H9 (cell line): Measurements from ENCODE around the gene NEUROD2. TPM values are rescaled to one million over a fixed set of nuclear protein-coding genes. Genes with fewer than 3 reads are reported as not detected.

Experiments
- DNase-seq: peaks from one replicate; pipeline ENCODE4 v3.0.0-alpha.2; 2017
- H2AFZ ChIP-seq: one replicate; pipeline ENCODE4 v1.6.1; 2013; ENCODE audit warnings: mild to moderate bottlenecking, low read length, control low read depth, moderate library complexity
- H2AK5ac ChIP-seq: 2 replicates; pipeline ENCODE4 v1.6.1; 2013; ENCODE audit warnings: low read length, control low read depth, mixed read lengths; ENCODE audit not compliant: insufficient read length
- H2BK120ac ChIP-seq: one replicate; pipeline ENCODE4 v1.6.1; 2013; ENCODE audit warnings: low read depth, mild to moderate bottlenecking, low read length, control low read depth, inconsistent platforms; ENCODE audit not compliant: poor library complexity, severe bottlenecking
- H2BK12ac ChIP-seq: 2 replicates; pipeline ENCODE4 v1.6.1; 2013; ENCODE audit warnings: low read length, control low read depth, mixed read lengths, low read depth; ENCODE audit not compliant: insufficient read length
- H2BK15ac ChIP-seq: 2 replicates; pipeline ENCODE4 v1.6.1; 2013; ENCODE audit warnings: low read depth, low read length, control low read depth
- H2BK20ac ChIP-seq: one replicate; pipeline ENCODE4 v1.6.1; 2013; ENCODE audit warnings: low read depth, mild to moderate bottlenecking, low read length, control low read depth, inconsistent platforms; ENCODE audit not compliant: poor library complexity, severe bottlenecking
- H2BK5ac ChIP-seq: 2 replicates; pipeline ENCODE4 v1.6.1; 2013; ENCODE audit warnings: low read length, control low read depth, mixed read lengths; ENCODE audit not compliant: insufficient read length
- H3K14ac ChIP-seq: 2 replicates; pipeline ENCODE4 v1.6.1; 2013; ENCODE audit warnings: low read length, control low read depth; ENCODE audit not compliant: insufficient read depth
- H3K18ac ChIP-seq: 2 replicates; pipeline ENCODE4 v1.6.1; 2013; ENCODE audit warnings: low read depth, mild to moderate bottlenecking, mixed read lengths, low read length, control low read depth; ENCODE audit not compliant: insufficient read length
- H3K23ac ChIP-seq: 2 replicates; pipeline ENCODE4 v1.6.1; 2013; ENCODE audit warnings: low read length, control low read depth, mixed read lengths, low read depth; ENCODE audit not compliant: insufficient read length
- H3K23me2 ChIP-seq: 2 replicates; pipeline ENCODE4 v1.6.1; 2013; ENCODE audit warnings: low read depth, mild to moderate bottlenecking, mixed read lengths, low read length, control low read depth; ENCODE audit not compliant: insufficient read length, poor library complexity, severe bottlenecking
- H3K27ac ChIP-seq: 2 replicates; pipeline ENCODE4 v1.5.1; 2013; ENCODE audit warnings: low read length, control low read depth, mixed read lengths, low read depth; ENCODE audit not compliant: insufficient read length
- H3K27me3 ChIP-seq: 2 replicates; pipeline ENCODE4 v1.6.1; 2013; ENCODE audit warnings: low read length, control low read depth, inconsistent platforms; ENCODE audit not compliant: insufficient read depth
- H3K4ac ChIP-seq: 2 replicates; pipeline ENCODE4 v1.6.1; 2013; ENCODE audit warnings: low read depth, mild to moderate bottlenecking, control low read depth, inconsistent platforms, low read length, moderate library complexity
- H3K4me1 ChIP-seq: 2 replicates; pipeline ENCODE4 v1.6.1; 2013; ENCODE audit warnings: low read length, control low read depth, inconsistent platforms; ENCODE audit not compliant: insufficient read depth
- H3K4me2 ChIP-seq: 2 replicates; pipeline ENCODE4 v1.6.1; 2013; ENCODE audit warnings: low read length, control low read depth, mixed read lengths; ENCODE audit not compliant: insufficient read length, insufficient read depth
- H3K56ac ChIP-seq: 2 replicates; pipeline ENCODE4 v1.6.1; 2013; ENCODE audit warnings: low read depth, mild to moderate bottlenecking, mixed read lengths, low read length, control low read depth; ENCODE audit not compliant: insufficient read length
- H3K79me1 ChIP-seq: 2 replicates; pipeline ENCODE4 v1.6.1; 2013; ENCODE audit warnings: low read depth, mild to moderate bottlenecking, moderate library complexity, low read length, control low read depth, inconsistent platforms; ENCODE audit not compliant: insufficient read depth, poor library complexity, severe bottlenecking
- H3K79me2 ChIP-seq: 2 replicates; pipeline ENCODE4 v1.6.1; 2013; ENCODE audit warnings: low read length, control low read depth, inconsistent platforms; ENCODE audit not compliant: insufficient read depth
- H3K9ac ChIP-seq: 2 replicates; pipeline ENCODE4 v1.6.1; 2013; ENCODE audit warnings: low read length, control low read depth, mixed read lengths; ENCODE audit not compliant: insufficient read length; ENCODE audit errors: extremely low read depth
- H3K9me3 ChIP-seq: one replicate; pipeline ENCODE4 v1.6.1; 2013; ENCODE audit warnings: low read depth, low read length, inconsistent platforms; ENCODE audit not compliant: control insufficient read depth
- H3T11ph ChIP-seq: one replicate; pipeline ENCODE4 v1.6.1; 2013; ENCODE audit warnings: mild to moderate bottlenecking, low read length, control low read depth, inconsistent platforms
- H4K20me1 ChIP-seq: one replicate; pipeline ENCODE4 v1.6.1; 2013; ENCODE audit not compliant: control insufficient read depth, insufficient read length, insufficient read depth
- H4K5ac ChIP-seq: 2 replicates; pipeline ENCODE4 v1.6.1; 2013; ENCODE audit warnings: low read depth, mild to moderate bottlenecking, mixed read lengths, low read length, control low read depth; ENCODE audit not compliant: insufficient read length
- H4K8ac ChIP-seq: replicated peaks from 2 replicates; pipeline ENCODE4 v1.6.1; 2013; ENCODE audit warnings: low read length, control low read depth, mixed read lengths, low read depth; ENCODE audit not compliant: insufficient read length
- H4K91ac ChIP-seq: 2 replicates; pipeline ENCODE4 v1.6.1; 2013; ENCODE audit warnings: low read depth, mild to moderate bottlenecking, moderate library complexity, mixed read lengths, low read length, control low read depth; ENCODE audit not compliant: insufficient read length
- H3K27ac Mint-ChIP-seq, 3 experiments: 2 replicates in 2 of 3; 3 replicates in 1 of 3; pipeline ENCODE4 v1.8.0; 2020 to 2021; ENCODE audit warnings: mixed read lengths in 3 of 3, mild to moderate bottlenecking in 1 of 3, moderate library complexity in 1 of 3
- H3K27me3 Mint-ChIP-seq: 2 replicates; pipeline ENCODE4 v1.8.0; 2021; ENCODE audit warnings: low read depth, mild to moderate bottlenecking, moderate library complexity, mixed read lengths
- H3K36me3 Mint-ChIP-seq, 3 experiments: 2 replicates in 2 of 3; 3 replicates in 1 of 3; pipeline ENCODE4 v1.8.0; 2020 to 2021; ENCODE audit warnings: low read depth in 3 of 3, mixed read lengths in 3 of 3; ENCODE audit not compliant: insufficient read depth in 1 of 3
- H3K4me1 Mint-ChIP-seq, 2 experiments: 2 replicates each; pipeline ENCODE4 v1.8.0; 2020; ENCODE audit warnings: mixed read lengths in 2 of 2
- H3K4me3 Mint-ChIP-seq, 2 experiments: 2 replicates in 1 of 2; 3 replicates in 1 of 2; pipeline ENCODE4 v1.8.0; 2020 to 2021; ENCODE audit warnings: mild to moderate bottlenecking in 2 of 2, mixed read lengths in 2 of 2, moderate library complexity in 1 of 2
- H3K9me3 Mint-ChIP-seq, 2 experiments: 2 replicates in 1 of 2; 3 replicates in 1 of 2; pipeline ENCODE4 v1.8.0; 2020; ENCODE audit warnings: mild to moderate bottlenecking in 2 of 2, mixed read lengths in 2 of 2, moderate library complexity in 1 of 2
- CTCF ChIP-seq: fragments of 200-600 bp; sonication (generic); conservative IDR thresholded peaks from 3 replicates; pipeline ENCODE4 v1.8.0; 2021; ENCODE audit warnings: antibody characterized with exemption, mild to moderate bottlenecking
- WGBS: extraction: QIAGEN DNeasy Blood & Tissue Kit; methylation state at CpG from one replicate; pipeline ENCODE4 v1.1.7; 2013; ENCODE audit warnings: missing lambda C conversion rate, low lambda C conversion rate, mixed read lengths; ENCODE audit not compliant: insufficient read length; ENCODE audit errors: extremely low coverage; 5-methylcytosine and 5-hydroxymethylcytosine counted together
- total RNA-seq: library from RNA; stranded (reverse); gene quantifications from 2 replicates; pipeline ENCODE4 v1.2.1, GENCODE V29; 2021

NEUROD2 gene
- total RNA-seq, 1 experiment from 2014 or later = not detected

GRCh38 chr17:39599665-39600231, 8.0 kb downstream of the NEUROD2 start:
- Mint-ChIP-seq H3K27me3 (peaks cover 99% of the 10 kb centered on the region), H3K4me1 (peaks cover 30 to 77% of the 10 kb centered on the region in 2 experiments), H3K27ac (no peak overlapping the region), H3K36me3 (no peaks in the 10 kb centered on the region; a peak in 1 of 7 replicates), H3K9me3 (peaks cover 4% of the 10 kb centered on the region in 2 experiments; a peak in 2 of 5 replicates), H3K4me3 (peak overlapping the region in 1 of 2 experiments; percentile 65; a peak in 3 of 5 replicates)
- H3K79me2 ChIP-seq = no peaks in the 10 kb centered on the region
- no peak overlapping the region for H2AK5ac ChIP-seq
- no peak overlapping the region for H3K14ac ChIP-seq
- H3K27me3 ChIP-seq = peaks cover 95% of the 10 kb centered on the region
- H2AFZ ChIP-seq = no peak overlapping the region
- no peak overlapping the region for H3K56ac ChIP-seq
- H3K18ac ChIP-seq = no peak overlapping the region
- no peak overlapping the region for H2BK12ac ChIP-seq
- no peak for DNase-seq
- no peak overlapping the region for H3K23ac ChIP-seq
- no peak overlapping the region for H2BK20ac ChIP-seq
- H2BK120ac ChIP-seq = no peak overlapping the region
- no peaks in the 10 kb centered on the region for H3K9me3 ChIP-seq
- TF ChIP-seq CTCF = no peak
- H4K91ac ChIP-seq = no peak overlapping the region
- peaks cover 2% of the 10 kb centered on the region; the same call in 1 of the 2 replicates for H3K4me1 ChIP-seq
- no peak overlapping the region for H4K5ac ChIP-seq
- H2BK5ac ChIP-seq = no peak overlapping the region
- no peaks in the 10 kb centered on the region for H3K79me1 ChIP-seq
- no CpG with 5 or more reads among the region's 28 CpGs for WGBS
- no peak overlapping the region for H3K4me2 ChIP-seq
- H3K23me2 ChIP-seq = peaks cover 5% of the 10 kb centered on the region
- H3K4ac ChIP-seq = no peak overlapping the region
- H3K27ac ChIP-seq = no peak overlapping the region
- no peak overlapping the region for H3T11ph ChIP-seq
- H4K20me1 ChIP-seq = no peaks in the 10 kb centered on the region
- no peak overlapping the region for H2BK15ac ChIP-seq
- no peak overlapping the region for H3K9ac ChIP-seq
- H4K8ac ChIP-seq = no peak overlapping the region
